NOMO-1 treated with DMSO at 0.1 percent for 48 hours (cell line): ENCODE data around the gene PDC.
"Not testable (repeated sequence)": the region's sequence is repeated elsewhere in the genome, so short reads cannot be mapped to it uniquely, and the experiment has no call there.

Experiments
- DNase-seq: peaks from one replicate; lab custom pipeline; 2025; ENCODE audit not compliant: unreplicated experiment; lab: John Stamatoyannopoulos, UW

The PDC gene

GRCh38 chr1:186465946-186466345 is 5.0 kb upstream of the PDC start:
- DNase-seq: no peak

GRCh38 chr1:186465491-186465890 is 4.6 kb upstream of the PDC start:
- not testable (repeated sequence) for DNase-seq

GRCh38 chr1:186463926-186464325 is 3.0 kb upstream of the PDC start:
- DNase-seq: no peak

- DNase-seq: no peak
Observed at GRCh38 chr1:186463511-186463910, 2.6 kb upstream of the PDC start.

GRCh38 chr1:186459161-186459560 is 1.8 kb downstream of the PDC start:
- DNase-seq: not testable (repeated sequence)

- DNase-seq: peak; percentile 68
Observed at GRCh38 chr1:186456729-186457255, 4.1 kb downstream of the PDC start.

- peak; percentile 79 for DNase-seq
Observed at GRCh38 chr1:186454981-186455380, 5.9 kb downstream of the PDC start.

GRCh38 chr1:186446152-186446551 is 14.8 kb downstream of the PDC start:
- no peak for DNase-seq

GRCh38 chr1:186443638-186444037 is 17.3 kb downstream of the PDC start:
- no peak for DNase-seq

GRCh38 chr1:186442651-186443375 is 18.1 kb downstream of the PDC start:
- peak; percentile 74 for DNase-seq

GRCh38 chr1:186440584-186440983 is 20.3 kb downstream of the PDC start:
- DNase-seq: no peak

- DNase-seq: no peak
Observed at GRCh38 chr1:186438567-186438966, 22.3 kb downstream of the PDC start.

GRCh38 chr1:186435336-186435735 is 25.6 kb downstream of the PDC start:
- peak; percentile 83 for DNase-seq

- DNase-seq: peak; percentile 47
Observed at GRCh38 chr1:186429017-186429416, 31.9 kb downstream of the PDC start.

- DNase-seq: no peak
Observed at GRCh38 chr1:186426118-186426517, 34.8 kb downstream of the PDC start.

- DNase-seq: no peak
Observed at GRCh38 chr1:186424539-186424938, 36.4 kb downstream of the PDC start.

GRCh38 chr1:186421446-186421845 is 39.5 kb downstream of the PDC start:
- no peak for DNase-seq

- DNase-seq: no peak
Observed at GRCh38 chr1:186420923-186421322, 40.0 kb downstream of the PDC start.

- no peak for DNase-seq
Observed at GRCh38 chr1:186420311-186420710, 40.6 kb downstream of the PDC start.

- no peak for DNase-seq
Observed at GRCh38 chr1:186418503-186418902, 42.4 kb downstream of the PDC start.

GRCh38 chr1:186413319-186413718 is 47.6 kb downstream of the PDC start:
- no peak for DNase-seq

- DNase-seq: no peak
Observed at GRCh38 chr1:186409091-186409490, 51.8 kb downstream of the PDC start.
